ENCODE measurements around the gene DTX3L.

The DTX3L gene

DNA sequence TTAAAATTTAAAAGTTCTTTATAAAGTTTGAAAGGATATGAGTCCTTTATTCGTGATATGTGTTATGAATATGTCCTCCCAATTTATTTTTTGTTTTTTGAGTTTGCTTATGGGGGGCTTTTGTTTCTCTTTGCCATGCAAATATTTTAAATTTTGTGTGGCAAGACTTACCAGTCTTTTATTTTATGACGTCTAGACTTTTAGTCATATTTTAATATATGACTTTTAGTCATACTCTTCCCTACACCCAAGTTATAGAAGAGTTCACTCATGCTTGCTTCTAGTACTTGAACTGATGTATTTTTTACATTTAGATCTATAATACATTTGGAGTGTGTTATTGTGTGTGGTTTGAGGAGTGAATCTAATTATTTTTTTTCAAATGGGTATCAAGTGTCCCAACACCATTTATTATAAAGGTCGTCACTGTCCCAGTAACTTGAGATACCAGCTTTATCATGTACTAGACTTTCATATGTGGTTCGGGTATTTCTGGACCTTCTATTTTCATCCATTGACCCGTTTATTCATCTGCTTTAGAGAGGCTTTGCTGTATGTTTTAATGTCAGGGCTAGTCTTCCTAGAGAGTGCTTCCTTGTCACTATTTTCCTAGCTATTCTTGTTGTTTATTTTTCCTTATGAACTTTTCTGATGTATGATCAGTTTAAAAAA, 14.1 kb downstream of the DTX3L start:
- Histone ChIP-seq H3K27ac (ENCODE audit: insufficient read depth, low read length, poor library complexity, severe bottlenecking) (peak overlapping the region; percentile 66), H3K4me3 (ENCODE audit: insufficient read depth, low read depth, low read length, poor library complexity, severe bottlenecking) (peak overlapping the region; percentile 69), H3K36me3 (ENCODE audit: control insufficient read depth, insufficient read depth, low read length) (peaks cover 3% of the 10 kb centered on the region), H3K9me3 (ENCODE audit: control insufficient read depth, low read length) (no peaks in the 10 kb centered on the region), H3K27me3 (replicated peaks; ENCODE audit: control insufficient read depth, insufficient read depth, low read length, poor library complexity, severe bottlenecking) (no peaks in the 10 kb centered on the region), H3K4me1 (ENCODE audit: control insufficient read depth, insufficient read depth, low read length, poor library complexity, severe bottlenecking) (peaks cover 5% of the 10 kb centered on the region)
- DNase-seq, result no peak

- Histone ChIP-seq H3K27ac (ENCODE audit: insufficient read depth, low read length, poor library complexity, severe bottlenecking) (no peak overlapping the region), H3K4me1 (ENCODE audit: control insufficient read depth, insufficient read depth, low read length, poor library complexity, severe bottlenecking) (peaks cover 4% of the 10 kb centered on the region), H3K27me3 (replicated peaks; ENCODE audit: control insufficient read depth, insufficient read depth, low read length, poor library complexity, severe bottlenecking) (no peaks in the 10 kb centered on the region), H3K4me3 (ENCODE audit: insufficient read depth, low read depth, low read length, poor library complexity, severe bottlenecking) (no peak overlapping the region), H3K9me3 (ENCODE audit: control insufficient read depth, low read length) (no peaks in the 10 kb centered on the region), H3K36me3 (ENCODE audit: control insufficient read depth, insufficient read depth, low read length) (peaks cover 10% of the 10 kb centered on the region)
- DNase-seq, result no peak
These were observed 16.3 kb downstream of the DTX3L start for GRCh38 chr3:122580470-122580869.

DNA sequence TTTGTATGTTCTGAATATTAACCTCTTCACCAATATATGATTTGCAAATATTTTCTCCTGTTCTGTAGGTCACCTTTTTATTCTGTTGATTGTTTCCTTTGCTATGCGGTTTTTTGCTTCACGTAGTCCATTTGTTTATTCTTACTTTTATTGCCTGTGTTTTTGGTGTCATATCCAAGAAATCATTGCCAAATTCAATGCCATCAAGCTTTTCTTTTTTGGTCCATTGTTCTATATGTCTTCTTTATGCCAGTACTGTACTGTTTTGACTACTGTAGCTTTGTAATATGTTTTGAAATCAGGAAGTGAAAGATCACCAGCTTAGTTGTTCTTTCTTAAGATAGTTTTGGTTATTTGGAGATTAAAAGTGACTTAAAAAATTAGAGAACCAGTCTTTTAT, 17.5 kb downstream of the DTX3L start:
- Histone ChIP-seq H3K27ac (ENCODE audit: insufficient read depth, low read length, poor library complexity, severe bottlenecking) (no peak overlapping the region), H3K9me3 (ENCODE audit: control insufficient read depth, low read length) (no peaks in the 10 kb centered on the region), H3K4me3 (ENCODE audit: insufficient read depth, low read depth, low read length, poor library complexity, severe bottlenecking) (no peak overlapping the region), H3K4me1 (ENCODE audit: control insufficient read depth, insufficient read depth, low read length, poor library complexity, severe bottlenecking) (peaks cover 2% of the 10 kb centered on the region), H3K36me3 (ENCODE audit: control insufficient read depth, insufficient read depth, low read length) (peaks cover 10% of the 10 kb centered on the region), H3K27me3 (replicated peaks; ENCODE audit: control insufficient read depth, insufficient read depth, low read length, poor library complexity, severe bottlenecking) (no peaks in the 10 kb centered on the region)
- no peak for DNase-seq

GRCh38 chr3:122582390-122582789, 18.3 kb downstream of the DTX3L start:
- no peak for DNase-seq
- Histone ChIP-seq H3K36me3 (ENCODE audit: control insufficient read depth, insufficient read depth, low read length) (peaks cover 10% of the 10 kb centered on the region), H3K9me3 (ENCODE audit: control insufficient read depth, low read length) (no peaks in the 10 kb centered on the region), H3K4me1 (ENCODE audit: control insufficient read depth, insufficient read depth, low read length, poor library complexity, severe bottlenecking) (no peaks in the 10 kb centered on the region), H3K27me3 (replicated peaks; ENCODE audit: control insufficient read depth, insufficient read depth, low read length, poor library complexity, severe bottlenecking) (no peaks in the 10 kb centered on the region), H3K4me3 (ENCODE audit: insufficient read depth, low read depth, low read length, poor library complexity, severe bottlenecking) (no peak overlapping the region), H3K27ac (ENCODE audit: insufficient read depth, low read length, poor library complexity, severe bottlenecking) (no peak overlapping the region)

GRCh38 chr3:122586098-122586497, 22.0 kb downstream of the DTX3L start:
- Histone ChIP-seq H3K36me3 (ENCODE audit: control insufficient read depth, insufficient read depth, low read length) (peaks cover 10% of the 10 kb centered on the region), H3K27ac (ENCODE audit: insufficient read depth, low read length, poor library complexity, severe bottlenecking) (no peak overlapping the region), H3K9me3 (ENCODE audit: control insufficient read depth, low read length) (no peaks in the 10 kb centered on the region), H3K27me3 (replicated peaks; ENCODE audit: control insufficient read depth, insufficient read depth, low read length, poor library complexity, severe bottlenecking) (no peaks in the 10 kb centered on the region), H3K4me1 (ENCODE audit: control insufficient read depth, insufficient read depth, low read length, poor library complexity, severe bottlenecking) (no peaks in the 10 kb centered on the region), H3K4me3 (ENCODE audit: insufficient read depth, low read depth, low read length, poor library complexity, severe bottlenecking) (no peak overlapping the region)
- DNase-seq, result no peak

DNA sequence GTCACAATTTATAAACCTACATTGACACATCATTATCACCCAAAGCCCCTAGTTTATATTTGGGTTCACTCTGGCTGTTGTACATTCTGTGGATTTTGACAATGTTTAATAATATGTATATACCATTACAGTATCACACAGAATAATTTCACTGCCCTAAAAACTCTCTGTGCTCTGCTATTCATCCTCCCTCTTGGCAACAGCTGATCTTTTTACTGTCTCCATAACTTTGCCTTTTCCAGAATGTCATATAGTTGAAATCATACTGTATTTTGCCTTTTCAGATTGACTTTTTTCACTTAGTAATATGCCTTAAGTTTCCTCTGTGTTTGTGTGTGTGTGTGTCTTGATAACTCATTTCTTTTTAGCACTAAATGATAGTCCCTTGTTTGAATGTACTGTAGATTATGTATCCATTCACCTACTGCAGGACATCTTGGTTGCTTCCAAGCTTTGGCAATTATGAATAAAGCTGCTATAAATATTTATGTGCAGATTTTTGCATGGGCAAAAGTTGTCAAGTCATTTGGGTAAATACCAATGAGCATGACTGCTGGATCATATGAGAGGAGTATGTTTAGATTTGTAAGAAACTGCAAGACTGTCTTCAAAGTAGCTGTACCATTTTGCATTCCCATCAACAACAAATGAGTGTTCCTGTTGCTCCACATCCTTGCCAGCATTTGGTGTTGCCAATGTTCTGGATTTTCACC, 22.8 kb downstream of the DTX3L start:
- H3K36me3 ChIP-seq (ENCODE audit: control insufficient read depth, insufficient read depth, low read length), result peaks cover 10% of the 10 kb centered on the region
- H3K4me3 ChIP-seq (ENCODE audit: insufficient read depth, low read depth, low read length, poor library complexity, severe bottlenecking), result no peak overlapping the region
- no peak for DNase-seq
- H3K27me3 ChIP-seq (replicated peaks; ENCODE audit: control insufficient read depth, insufficient read depth, low read length, poor library complexity, severe bottlenecking), result no peaks in the 10 kb centered on the region
- no peaks in the 10 kb centered on the region for H3K9me3 ChIP-seq (ENCODE audit: control insufficient read depth, low read length)
- H3K27ac ChIP-seq (ENCODE audit: insufficient read depth, low read length, poor library complexity, severe bottlenecking), result no peak overlapping the region
- H3K4me1 ChIP-seq (ENCODE audit: control insufficient read depth, insufficient read depth, low read length, poor library complexity, severe bottlenecking), result no peaks in the 10 kb centered on the region

- DNase-seq, result no peak
- H3K4me1 ChIP-seq (ENCODE audit: control insufficient read depth, insufficient read depth, low read length, poor library complexity, severe bottlenecking), result no peaks in the 10 kb centered on the region
- no peaks in the 10 kb centered on the region for H3K27me3 ChIP-seq (replicated peaks; ENCODE audit: control insufficient read depth, insufficient read depth, low read length, poor library complexity, severe bottlenecking)
- H3K36me3 ChIP-seq (ENCODE audit: control insufficient read depth, insufficient read depth, low read length), result peaks cover 10% of the 10 kb centered on the region
- H3K9me3 ChIP-seq (ENCODE audit: control insufficient read depth, low read length), result no peaks in the 10 kb centered on the region
- no peak overlapping the region for H3K27ac ChIP-seq (ENCODE audit: insufficient read depth, low read length, poor library complexity, severe bottlenecking)
- H3K4me3 ChIP-seq (ENCODE audit: insufficient read depth, low read depth, low read length, poor library complexity, severe bottlenecking), result no peak overlapping the region
These were observed 23.4 kb downstream of the DTX3L start for GRCh38 chr3:122587572-122587971.

- DNase-seq, result no peak
- Histone ChIP-seq H3K27ac (ENCODE audit: insufficient read depth, low read length, poor library complexity, severe bottlenecking) (no peak overlapping the region), H3K4me1 (ENCODE audit: control insufficient read depth, insufficient read depth, low read length, poor library complexity, severe bottlenecking) (no peaks in the 10 kb centered on the region), H3K4me3 (ENCODE audit: insufficient read depth, low read depth, low read length, poor library complexity, severe bottlenecking) (no peak overlapping the region), H3K27me3 (replicated peaks; ENCODE audit: control insufficient read depth, insufficient read depth, low read length, poor library complexity, severe bottlenecking) (no peaks in the 10 kb centered on the region), H3K36me3 (ENCODE audit: control insufficient read depth, insufficient read depth, low read length) (no peaks in the 10 kb centered on the region), H3K9me3 (ENCODE audit: control insufficient read depth, low read length) (no peaks in the 10 kb centered on the region)
These were observed 25.2 kb downstream of the DTX3L start for GRCh38 chr3:122589297-122589696.

GRCh38 chr3:122590610-122591009, 26.5 kb downstream of the DTX3L start:
- DNase-seq, result no peak
- no peak overlapping the region for H3K4me3 ChIP-seq (ENCODE audit: insufficient read depth, low read depth, low read length, poor library complexity, severe bottlenecking)
- H3K27me3 ChIP-seq (replicated peaks; ENCODE audit: control insufficient read depth, insufficient read depth, low read length, poor library complexity, severe bottlenecking), result no peaks in the 10 kb centered on the region
- H3K36me3 ChIP-seq (ENCODE audit: control insufficient read depth, insufficient read depth, low read length), result no peaks in the 10 kb centered on the region
- H3K9me3 ChIP-seq (ENCODE audit: control insufficient read depth, low read length), result no peaks in the 10 kb centered on the region
- no peaks in the 10 kb centered on the region for H3K4me1 ChIP-seq (ENCODE audit: control insufficient read depth, insufficient read depth, low read length, poor library complexity, severe bottlenecking)
- no peak overlapping the region for H3K27ac ChIP-seq (ENCODE audit: insufficient read depth, low read length, poor library complexity, severe bottlenecking)

DNA sequence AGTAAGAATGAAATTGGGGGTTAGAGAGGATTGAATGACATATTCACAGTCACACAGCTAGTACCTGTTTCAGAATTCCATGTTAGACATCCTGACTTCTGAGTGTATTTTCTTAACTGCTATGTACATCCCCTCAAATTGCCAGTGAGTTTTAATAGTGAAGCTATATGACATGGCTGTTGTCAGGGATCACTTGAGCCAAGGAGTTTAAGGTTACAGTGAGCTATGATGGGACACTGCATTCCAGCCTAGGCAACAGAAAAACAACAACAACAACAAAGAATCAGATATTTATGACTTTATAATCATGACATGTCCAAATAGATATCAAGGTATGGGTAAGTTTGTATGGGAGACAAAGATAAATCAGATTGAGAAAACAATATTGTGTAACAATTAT, 29.9 kb downstream of the DTX3L start:
- H3K27ac ChIP-seq (ENCODE audit: insufficient read depth, low read length, poor library complexity, severe bottlenecking), result no peak overlapping the region
- H3K4me1 ChIP-seq (ENCODE audit: control insufficient read depth, insufficient read depth, low read length, poor library complexity, severe bottlenecking), result no peaks in the 10 kb centered on the region
- no peak overlapping the region for H3K4me3 ChIP-seq (ENCODE audit: insufficient read depth, low read depth, low read length, poor library complexity, severe bottlenecking)
- no peaks in the 10 kb centered on the region for H3K27me3 ChIP-seq (replicated peaks; ENCODE audit: control insufficient read depth, insufficient read depth, low read length, poor library complexity, severe bottlenecking)
- H3K9me3 ChIP-seq (ENCODE audit: control insufficient read depth, low read length), result no peaks in the 10 kb centered on the region
- H3K36me3 ChIP-seq (ENCODE audit: control insufficient read depth, insufficient read depth, low read length), result peaks cover 5% of the 10 kb centered on the region
- no peak for DNase-seq

Data from effector memory CD4-positive, alpha-beta T cell (primary cell).